PFSK-1 (cell line): ENCODE measurements around the gene LRRC7.

ENCODE experiments used
- POLR2AphosphoS5 ChIP-seq: IDR thresholded peaks from 2 replicates; pipeline ENCODE4 v1.6.1; 2012; ENCODE audit warnings: low read depth, mild to moderate bottlenecking, control low read depth, low read length, moderate library complexity
- REST ChIP-seq, 2 experiments: IDR thresholded peaks; 2 replicates each; pipeline versions ENCODE4 v1.6.1 to v1.8.0; 2011 to 2012; ENCODE audit warnings: low read depth in 2 of 2, low read length in 2 of 2, control low read depth in 1 of 2, inconsistent platforms in 1 of 2, mild to moderate bottlenecking in 1 of 2, moderate library complexity in 1 of 2; ENCODE audit not compliant: insufficient read depth in 1 of 2
- SIN3A ChIP-seq: IDR thresholded peaks from 2 replicates; pipeline ENCODE4 v1.6.1; 2012; ENCODE audit warnings: mild to moderate bottlenecking, low read length, moderate library complexity, borderline replicate concordance; ENCODE audit not compliant: insufficient read depth
- TAF1 ChIP-seq: IDR thresholded peaks from 2 replicates; pipeline ENCODE4 v1.6.1; 2012; ENCODE audit warnings: low read length, control low read depth, borderline replicate concordance; ENCODE audit not compliant: insufficient read depth

- peak in 1 of 2 experiments; percentile 66; a peak in 1 of 4 replicates for TF ChIP-seq REST (IDR thresholded peaks at IDR 0.05; ENCODE audit: insufficient read depth in 1 of 2, low read depth in 2 of 2, low read length in 2 of 2)
- TF ChIP-seq POLR2AphosphoS5, result 0 out of 2 replicates have a peak, but pooled peaks have one; percentile 48
- TF ChIP-seq TAF1, result no peak
- 0 out of 2 replicates have a peak, but pooled peaks have one; percentile 21 for TF ChIP-seq SIN3A
These were observed 343.6 kb downstream of the LRRC7 start for GRCh38 chr1:69911301-69911801.
